Prostate gland (tissue), 2 donors: ENCODE results near the gene G6PD. TPM values are rescaled to one million over a fixed set of nuclear protein-coding genes. Genes with fewer than 3 reads are reported as not detected.
"Not testable (repeated sequence)": the region's sequence is repeated elsewhere in the genome, so short reads cannot be mapped to it uniquely, and the experiment has no call there.

Experiments used
- DNase-seq: peaks from one replicate; pipeline ENCODE4 v3.0.0-alpha.2; 2019; ENCODE audit warnings: low spot score
- H3K27ac ChIP-seq, 2 donors: fragments of 200-600 bp; sonication (generic); 2 replicates each; pipeline ENCODE4 v1.5.1; 2017 to 2019
- H3K27me3 ChIP-seq: fragments of 200-600 bp; sonication (generic); replicated peaks from 2 replicates; pipeline ENCODE4 v1.5.1; 2019; ENCODE audit not compliant: insufficient read depth
- H3K36me3 ChIP-seq, 2 donors: fragments of 200-600 bp; sonication (generic); 1 replicate in 1 of 2; 2 replicates in 1 of 2; pipeline versions ENCODE4 v1.5.1 to v1.8.1; 2017 to 2019
- H3K4me1 ChIP-seq: fragments of 200-600 bp; sonication (generic); replicated peaks from 2 replicates; pipeline ENCODE4 v1.5.1; 2019
- H3K4me3 ChIP-seq, 2 donors: fragments of 200-600 bp; sonication (generic); 2 replicates each; pipeline ENCODE4 v1.5.1; 2017 to 2019
- H3K9me3 ChIP-seq: fragments of 200-600 bp; sonication (generic); 2 replicates; pipeline ENCODE4 v1.5.1; 2017
- POLR2A ChIP-seq: fragments of 450-650 bp; IDR thresholded peaks from one replicate; pipeline ENCODE4 v1.6.1; 2016; ENCODE audit warnings: antibody characterized with exemption, mild to moderate bottlenecking
- POLR2AphosphoS5 ChIP-seq: sonication (generic); formaldehyde crosslinking; IDR thresholded peaks from one replicate; pipeline ENCODE4 v1.6.1; 2017; ENCODE audit warnings: antibody characterized with exemption
- WGBS: methylation state at CpG from one replicate; pipeline ENCODE4 v1.1.5; 2018; 5-methylcytosine and 5-hydroxymethylcytosine counted together
- intact Hi-C: fragments of 100-400 bp; cut with DNase I; formaldehyde crosslinking; loops from one replicate; pipeline ENCODE4 v1.14.2; 2022
- total RNA-seq, 2 donors: library from RNA; depleted of rRNA; stranded (reverse); fragments of >200 nt; gene quantifications; one replicate each; pipeline ENCODE4 v1.1.0, GENCODE V29; 2016
- TF ChIP-seq, protein P1 (sequence below), 4 experiments: fragments of 200-600 bp in 2 of 4; fragments of 450-650 bp in 2 of 4; sonication (generic) in 2 of 4; IDR thresholded peaks; 1 replicate in 3 of 4; 2 replicates in 1 of 4; pipeline ENCODE4 v1.5.1; 2016 to 2019; ENCODE audit warnings: antibody characterized with exemption in 4 of 4, mild to moderate bottlenecking in 2 of 4, moderate library complexity in 2 of 4

Gene G6PD
- total RNA-seq, 2 donors from 2014 or later, result 27.9 to 300 TPM

DNA sequence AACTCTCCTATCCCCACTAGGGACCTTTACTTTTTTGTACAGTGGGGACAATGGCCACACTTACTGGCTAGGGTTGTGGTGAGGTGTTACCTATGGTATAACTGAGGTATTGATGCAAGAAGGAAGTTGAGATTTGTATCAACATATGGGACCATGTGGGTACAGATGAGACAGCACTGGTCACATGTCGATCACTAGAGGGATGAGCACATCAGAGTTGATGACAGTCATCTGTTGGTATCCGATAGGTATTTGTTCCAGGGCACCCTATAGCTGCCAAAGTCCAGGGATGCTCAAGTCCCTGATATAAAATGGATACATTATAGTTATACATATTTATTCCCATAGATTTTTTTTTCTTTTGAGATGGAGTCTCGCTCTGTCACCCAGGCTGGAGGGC, 43.7 kb downstream of the G6PD start:
- Histone ChIP-seq H3K27me3 (no peaks in the 10 kb centered on the region), H3K4me1 (no peaks in the 10 kb centered on the region), H3K27ac (no peak overlapping the region), H3K4me3 (no peak overlapping the region), H3K9me3 (no peaks in the 10 kb centered on the region), H3K36me3 (no peaks in the 10 kb centered on the region)
- 92% methylated on average over 3 of the region's 3 CpGs for WGBS
- no peak for DNase-seq
- TF ChIP-seq, protein P1, sequence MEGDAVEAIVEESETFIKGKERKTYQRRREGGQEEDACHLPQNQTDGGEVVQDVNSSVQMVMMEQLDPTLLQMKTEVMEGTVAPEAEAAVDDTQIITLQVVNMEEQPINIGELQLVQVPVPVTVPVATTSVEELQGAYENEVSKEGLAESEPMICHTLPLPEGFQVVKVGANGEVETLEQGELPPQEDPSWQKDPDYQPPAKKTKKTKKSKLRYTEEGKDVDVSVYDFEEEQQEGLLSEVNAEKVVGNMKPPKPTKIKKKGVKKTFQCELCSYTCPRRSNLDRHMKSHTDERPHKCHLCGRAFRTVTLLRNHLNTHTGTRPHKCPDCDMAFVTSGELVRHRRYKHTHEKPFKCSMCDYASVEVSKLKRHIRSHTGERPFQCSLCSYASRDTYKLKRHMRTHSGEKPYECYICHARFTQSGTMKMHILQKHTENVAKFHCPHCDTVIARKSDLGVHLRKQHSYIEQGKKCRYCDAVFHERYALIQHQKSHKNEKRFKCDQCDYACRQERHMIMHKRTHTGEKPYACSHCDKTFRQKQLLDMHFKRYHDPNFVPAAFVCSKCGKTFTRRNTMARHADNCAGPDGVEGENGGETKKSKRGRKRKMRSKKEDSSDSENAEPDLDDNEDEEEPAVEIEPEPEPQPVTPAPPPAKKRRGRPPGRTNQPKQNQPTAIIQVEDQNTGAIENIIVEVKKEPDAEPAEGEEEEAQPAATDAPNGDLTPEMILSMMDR (IDR thresholded peaks at IDR 0.05), result no peak
- TF ChIP-seq POLR2A (no peak), POLR2AphosphoS5 (no peak)
- intact Hi-C loops, result no loop called here

DNA sequence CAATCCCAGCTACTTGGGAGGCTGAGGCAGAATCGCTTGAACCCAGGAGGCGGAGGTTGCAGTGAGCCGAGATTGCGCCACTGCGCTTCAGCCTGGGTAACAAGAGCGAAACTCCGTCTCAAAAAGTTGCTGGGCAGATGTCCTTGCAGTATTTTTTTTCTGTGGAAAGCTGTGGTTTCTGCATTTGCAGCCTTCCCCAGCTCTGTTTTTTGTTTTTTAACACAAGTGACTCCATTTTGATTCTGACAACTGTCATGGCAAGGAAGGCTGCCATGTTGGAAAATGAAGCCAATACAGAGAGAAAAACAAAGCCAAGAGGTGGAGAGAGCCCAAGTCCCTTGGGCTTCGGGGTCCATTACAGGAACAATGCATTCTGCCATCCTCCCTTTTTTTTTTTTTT, 44.5 kb downstream of the G6PD start:
- intact Hi-C loops, result no loop called here
- Histone ChIP-seq H3K4me1 (no peaks in the 10 kb centered on the region), H3K9me3 (no peaks in the 10 kb centered on the region), H3K4me3 (no peak overlapping the region), H3K27me3 (no peaks in the 10 kb centered on the region), H3K36me3 (no peaks in the 10 kb centered on the region), H3K27ac (no peak overlapping the region)
- 100% methylated on average over 8 of the region's 8 CpGs for WGBS
- no peak for TF ChIP-seq POLR2AphosphoS5
- TF ChIP-seq POLR2A, result no peak
- TF ChIP-seq, protein P1 (IDR thresholded peaks at IDR 0.05), result no peak
- no peak for DNase-seq

DNA sequence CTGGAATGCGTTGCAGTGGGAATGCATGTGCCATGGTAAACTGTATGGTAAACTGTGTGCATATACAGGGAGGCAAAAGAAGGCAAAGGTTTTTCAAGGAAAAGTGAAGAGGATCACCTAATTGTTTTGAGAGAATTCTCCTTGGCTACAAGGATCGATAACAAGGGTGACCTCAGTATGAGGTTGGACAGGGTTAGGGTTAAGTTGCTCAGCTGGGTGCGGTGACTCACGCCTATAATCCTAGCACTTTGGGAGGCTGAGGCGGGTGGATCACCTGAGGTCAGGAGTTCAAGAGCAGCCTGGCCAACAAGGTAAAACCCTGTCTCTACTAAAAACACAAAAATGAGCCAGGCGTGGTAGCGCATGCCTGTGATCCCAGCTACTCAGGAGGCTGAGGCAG, 45.2 kb downstream of the G6PD start:
- H3K4me3 ChIP-seq, H3K27ac ChIP-seq, H3K27me3 ChIP-seq, DNase-seq, H3K4me1 ChIP-seq, H3K9me3 ChIP-seq, H3K36me3 ChIP-seq, intact Hi-C loops: not testable (repeated sequence)
- WGBS, result 83% methylated on average over 7 of the region's 7 CpGs

DNA sequence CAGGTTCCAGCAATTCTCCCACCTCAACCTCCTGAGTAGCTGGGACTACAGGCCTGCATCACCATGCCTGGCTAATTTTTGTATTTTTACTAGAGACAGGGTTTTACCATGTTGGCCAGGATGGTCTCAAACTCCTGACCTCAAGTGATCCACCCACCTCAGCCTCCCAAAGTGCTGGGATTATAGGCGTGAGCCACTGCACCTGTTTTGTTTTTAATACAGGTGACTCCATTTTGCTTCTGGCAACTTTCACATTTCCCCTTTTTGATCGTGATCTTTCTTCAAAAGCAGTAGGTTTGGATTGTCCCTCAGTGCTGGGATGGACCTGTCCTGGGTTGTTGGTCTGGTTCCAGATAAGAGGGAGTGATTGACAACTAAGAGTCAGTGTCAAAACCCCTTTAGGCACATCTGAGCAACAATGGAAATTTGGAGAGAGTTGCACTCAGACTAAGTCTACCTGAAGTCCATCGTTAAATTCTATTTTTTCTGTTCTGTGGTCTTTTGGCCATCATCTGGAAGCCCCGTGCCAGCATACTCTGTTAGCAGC, 50.0 kb downstream of the G6PD start:
- DNase-seq, H3K27me3 ChIP-seq, H3K27ac ChIP-seq, H3K36me3 ChIP-seq, H3K9me3 ChIP-seq, H3K4me3 ChIP-seq, intact Hi-C loops, H3K4me1 ChIP-seq: not testable (repeated sequence)
- WGBS, result 72% methylated on average over 4 of the region's 4 CpGs

DNA sequence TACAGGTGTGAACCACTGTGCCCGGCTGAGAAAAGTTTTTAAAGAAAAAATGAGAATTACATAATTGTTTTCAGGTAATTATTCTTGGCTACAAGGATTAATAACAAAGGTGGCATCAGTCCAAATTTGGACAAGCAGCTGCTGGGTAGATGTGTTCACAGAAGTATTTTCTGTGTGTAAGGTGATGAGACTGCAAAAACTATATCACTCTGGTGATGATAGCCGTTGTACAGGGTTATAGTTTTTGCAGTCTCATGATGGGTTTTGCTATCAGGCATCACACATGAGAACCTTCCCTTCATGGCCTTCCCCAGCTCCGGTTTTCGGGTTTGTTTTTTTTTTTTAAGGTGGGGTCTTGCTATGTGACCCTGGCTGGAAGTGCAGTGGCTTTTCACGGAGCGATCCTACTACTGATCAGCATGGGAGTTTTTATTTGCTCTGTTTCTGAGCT, 51.1 kb downstream of the G6PD start:
- TF ChIP-seq, protein P1 (IDR thresholded peaks at IDR 0.05), result no peak
- no peak for TF ChIP-seq POLR2AphosphoS5
- TF ChIP-seq POLR2A, result no peak
- no peaks in the 10 kb centered on the region for H3K4me1 ChIP-seq
- H3K9me3 ChIP-seq, result no peaks in the 10 kb centered on the region
- no peak for DNase-seq
- no peaks in the 10 kb centered on the region for H3K36me3 ChIP-seq
- no peaks in the 10 kb centered on the region for H3K27me3 ChIP-seq
- no peak overlapping the region for H3K27ac ChIP-seq
- 65% methylated on average over 6 of the region's 6 CpGs for WGBS
- H3K4me3 ChIP-seq, result no peak overlapping the region
- intact Hi-C loops, result no loop called here

DNA sequence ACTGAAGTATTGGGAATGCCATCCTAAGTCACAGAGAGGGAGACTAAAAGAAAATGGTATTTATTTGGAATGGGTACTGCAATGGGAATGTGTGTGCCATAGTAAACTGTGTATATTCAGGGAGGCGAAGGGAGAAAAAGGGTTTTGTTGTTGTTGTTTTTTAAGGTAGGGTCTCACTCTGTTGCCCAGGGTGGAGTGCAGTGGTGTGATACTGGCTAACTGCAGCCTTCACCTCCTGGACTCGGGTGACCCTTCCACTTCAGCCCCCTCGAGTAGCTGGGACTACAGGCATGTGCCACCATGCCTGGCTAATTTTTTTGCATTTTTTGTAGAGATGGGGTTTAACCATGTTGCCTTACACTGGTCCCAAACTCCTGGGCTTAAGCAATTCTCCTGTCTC, 51.9 kb downstream of the G6PD start:
- H3K27ac ChIP-seq, result no peak overlapping the region
- no peaks in the 10 kb centered on the region for H3K9me3 ChIP-seq
- no peaks in the 10 kb centered on the region for H3K27me3 ChIP-seq
- H3K4me3 ChIP-seq, result no peak overlapping the region
- no peaks in the 10 kb centered on the region for H3K4me1 ChIP-seq
- no peak for DNase-seq
- 77% methylated on average over 3 of the region's 3 CpGs for WGBS
- intact Hi-C loops, result loop anchor here (5.0 kb wide), 1 partner anchor 33 kb away; no protein-coding TSS in a partner anchor
- TF ChIP-seq POLR2AphosphoS5, result no peak
- TF ChIP-seq, protein P1 (IDR thresholded peaks at IDR 0.05), result no peak
- TF ChIP-seq POLR2A, result no peak
- no peaks in the 10 kb centered on the region for H3K36me3 ChIP-seq
